Liver (tissue), 9 donors: ENCODE measurements around the gene GNG4. TPM values are rescaled to one million over a fixed set of nuclear protein-coding genes. Genes with fewer than 3 reads are reported as not detected.

Experiments used
- DNase-seq: peaks from one replicate; pipeline ENCODE4 v3.0.0-alpha.2; 2017; ENCODE audit warnings: low spot score
- H3K27ac ChIP-seq, 2 donors: one replicate each; pipeline ENCODE4 v1.7.0; 2013; ENCODE audit warnings: inconsistent platforms in 2 of 2, low read length in 2 of 2, control low read depth in 1 of 2, low read depth in 1 of 2, mild to moderate bottlenecking in 1 of 2
- H3K27me3 ChIP-seq, 4 donors: one replicate each; pipeline versions ENCODE4 v1.6.1 to v1.7.0; 2013; ENCODE audit warnings: low read length in 3 of 4, inconsistent platforms in 1 of 4, mild to moderate bottlenecking in 1 of 4, moderate library complexity in 1 of 4; ENCODE audit not compliant: control insufficient read depth in 4 of 4, insufficient read depth in 4 of 4
- H3K36me3 ChIP-seq, 4 donors: one replicate each; pipeline versions ENCODE4 v1.6.1 to v1.7.0; 2013; ENCODE audit warnings: low read length in 3 of 4, mild to moderate bottlenecking in 3 of 4, low read depth in 1 of 4, moderate library complexity in 1 of 4; ENCODE audit not compliant: control insufficient read depth in 4 of 4, insufficient read depth in 3 of 4
- H3K4me1 ChIP-seq, 4 donors: one replicate each; pipeline versions ENCODE4 v1.6.1 to v1.7.0; 2013; ENCODE audit warnings: low read length in 3 of 4, mild to moderate bottlenecking in 3 of 4, moderate library complexity in 1 of 4; ENCODE audit not compliant: control insufficient read depth in 4 of 4, insufficient read depth in 4 of 4
- H3K4me3 ChIP-seq, 3 donors: one replicate each; pipeline versions ENCODE4 v1.6.1 to v1.7.0; 2013; ENCODE audit warnings: low read length in 3 of 3, control low read depth in 1 of 3, low read depth in 1 of 3, mild to moderate bottlenecking in 1 of 3
- H3K9ac ChIP-seq, 2 donors: one replicate each; pipeline ENCODE4 v1.7.0; 2013; ENCODE audit warnings: low read length in 2 of 2, mild to moderate bottlenecking in 2 of 2, moderate library complexity in 2 of 2, control low read depth in 1 of 2, low read depth in 1 of 2
- H3K9me3 ChIP-seq, 4 donors: one replicate each; pipeline versions ENCODE4 v1.6.1 to v1.7.0; 2013; ENCODE audit warnings: low read length in 3 of 4; ENCODE audit not compliant: control insufficient read depth in 4 of 4
- EGR1 ChIP-seq, 2 donors: IDR thresholded peaks; 2 replicates each; pipeline ENCODE4 v1.6.1; 2016 to 2018; ENCODE audit warnings: antibody characterized with exemption in 2 of 2, low read depth in 2 of 2
- FOXA1 ChIP-seq: IDR thresholded peaks from 2 replicates; pipeline ENCODE4 v1.6.1; 2016; ENCODE audit warnings: antibody characterized with exemption
- FOXA2 ChIP-seq: IDR thresholded peaks from 2 replicates; pipeline ENCODE4 v1.6.1; 2016; ENCODE audit warnings: antibody characterized with exemption
- GABPA ChIP-seq, 2 donors: IDR thresholded peaks in 1 of 2; conservative IDR thresholded peaks in 1 of 2; 2 replicates each; pipeline ENCODE4 v1.6.1; 2016; ENCODE audit warnings: antibody characterized with exemption in 2 of 2, mild to moderate bottlenecking in 1 of 2, moderate library complexity in 1 of 2
- HNF4A ChIP-seq, 2 donors: conservative IDR thresholded peaks; 2 replicates each; pipeline ENCODE4 v1.6.1; 2016; ENCODE audit warnings: antibody characterized with exemption in 2 of 2, mild to moderate bottlenecking in 2 of 2
- HNF4G ChIP-seq: IDR thresholded peaks from 2 replicates; pipeline ENCODE4 v1.6.1; 2016; ENCODE audit warnings: antibody characterized with exemption
- JUND ChIP-seq, 2 donors: IDR thresholded peaks; 2 replicates each; pipeline ENCODE4 v1.6.1; 2016; ENCODE audit warnings: antibody characterized with exemption in 2 of 2
- NR2F2 ChIP-seq: IDR thresholded peaks from 2 replicates; pipeline ENCODE4 v1.6.1; 2016; ENCODE audit warnings: antibody characterized with exemption
- RAD21 ChIP-seq, 2 donors: IDR thresholded peaks; 2 replicates each; pipeline ENCODE4 v1.6.1; 2016; ENCODE audit warnings: antibody characterized with exemption in 2 of 2, mild to moderate bottlenecking in 2 of 2
- RXRA ChIP-seq, 2 donors: IDR thresholded peaks; 2 replicates each; pipeline ENCODE4 v1.6.1; 2017 to 2018; ENCODE audit warnings: antibody characterized with exemption in 2 of 2, mild to moderate bottlenecking in 1 of 2
- SP1 ChIP-seq: IDR thresholded peaks from 2 replicates; pipeline ENCODE4 v1.6.1; 2018; ENCODE audit warnings: antibody characterized with exemption, mild to moderate bottlenecking
- TAF1 ChIP-seq: conservative IDR thresholded peaks from 2 replicates; pipeline ENCODE4 v1.6.1; 2016; ENCODE audit warnings: antibody characterized with exemption, mild to moderate bottlenecking
- YY1 ChIP-seq: IDR thresholded peaks from 2 replicates; pipeline ENCODE4 v1.6.1; 2016; ENCODE audit warnings: antibody characterized with exemption, mild to moderate bottlenecking
- ZBTB33 ChIP-seq: IDR thresholded peaks from 2 replicates; pipeline ENCODE4 v1.6.1; 2016; ENCODE audit warnings: antibody characterized with exemption
- WGBS: extraction: QIAGEN DNeasy Blood & Tissue Kit; methylation state at CpG from one replicate; pipeline ENCODE4 v1.1.7; 2013; 5-methylcytosine and 5-hydroxymethylcytosine counted together
- polyA plus RNA-seq, 2 donors: library from polyadenylated mRNA; stranded (reverse) in 1 of 2; unstranded in 1 of 2; fragments of 200-250 nt in 1 of 2; fragments of >200 nt in 1 of 2; fragmentation: Nextera tagmentation in 1 of 2; extraction: Ambion mirVana in 1 of 2; gene quantifications; one replicate each; pipeline versions ENCODE4 v1.2.1 to v1.2.3, GENCODE V29; 2013 to 2015
- total RNA-seq, 2 donors: library from RNA; depleted of rRNA; stranded (reverse); fragments of >200 nt; gene quantifications; one replicate each; pipeline ENCODE4 v1.2.3, GENCODE V29; 2014
- TF ChIP-seq, protein P1 (sequence below): IDR thresholded peaks from 2 replicates; pipeline ENCODE4 v1.6.1; 2016; ENCODE audit warnings: antibody characterized with exemption
- TF ChIP-seq, protein P2 (sequence below): fragments of 150-350 bp; IDR thresholded peaks from 2 replicates; pipeline ENCODE4 v1.5.1; 2017; ENCODE audit warnings: improper control_type of control experiment, low read depth, low read length; ENCODE audit not compliant: missing input control
- TF ChIP-seq, protein P3 (sequence below): IDR thresholded peaks from 2 replicates; pipeline ENCODE4 v1.6.1; 2016; ENCODE audit warnings: antibody characterized with exemption
- donor health status: healthy.
- donor health status: healthy.
- donor health status: healthy.
- donor health status: healthy.
- donor health status: healthy.

GNG4 gene
- total and polyA plus RNA-seq, 4 donors, result 0.65 TPM; not detected in 3

DNA sequence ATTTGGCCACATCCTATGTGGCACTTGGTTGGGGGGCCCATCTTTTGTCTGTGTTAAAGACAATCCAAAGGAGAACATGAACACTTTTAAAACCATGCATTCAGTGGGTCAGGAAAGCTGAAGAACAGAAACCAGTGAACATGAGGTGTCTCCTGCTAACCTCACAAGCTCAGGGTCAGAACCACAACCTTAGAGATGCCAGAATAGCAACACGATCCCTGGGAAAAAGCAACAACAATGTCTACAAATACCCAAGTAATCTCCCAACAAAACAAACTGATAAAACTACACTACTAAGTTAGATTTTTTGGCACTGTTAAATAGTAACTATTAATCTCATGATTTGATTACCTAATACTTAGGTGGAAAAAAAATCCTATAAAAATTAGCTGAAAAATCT, 34.1 kb upstream of the GNG4 start:
- Histone ChIP-seq H3K27me3 (no peaks in the 10 kb centered on the region), H3K36me3 (peaks cover 0 to 19% (median 13%) of the 10 kb centered on the region in 4 donors), H3K27ac (no peak overlapping the region), H3K4me1 (no peaks in the 10 kb centered on the region), H3K9me3 (no peaks in the 10 kb centered on the region), H3K4me3 (no peak overlapping the region), H3K9ac (no peak overlapping the region)
- no peak for TF ChIP-seq RXRA (IDR thresholded peaks at IDR 0.05)
- TF ChIP-seq NR2F2, result no peak
- TF ChIP-seq, protein P1, sequence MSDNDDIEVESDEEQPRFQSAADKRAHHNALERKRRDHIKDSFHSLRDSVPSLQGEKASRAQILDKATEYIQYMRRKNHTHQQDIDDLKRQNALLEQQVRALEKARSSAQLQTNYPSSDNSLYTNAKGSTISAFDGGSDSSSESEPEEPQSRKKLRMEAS, result no peak
- TF ChIP-seq JUND (IDR thresholded peaks at IDR 0.05), result no peak
- no peak for TF ChIP-seq RAD21 (IDR thresholded peaks at IDR 0.05)
- no peak for TF ChIP-seq SP1
- TF ChIP-seq TAF1, result no peak
- TF ChIP-seq HNF4G, result no peak
- TF ChIP-seq, protein P2, sequence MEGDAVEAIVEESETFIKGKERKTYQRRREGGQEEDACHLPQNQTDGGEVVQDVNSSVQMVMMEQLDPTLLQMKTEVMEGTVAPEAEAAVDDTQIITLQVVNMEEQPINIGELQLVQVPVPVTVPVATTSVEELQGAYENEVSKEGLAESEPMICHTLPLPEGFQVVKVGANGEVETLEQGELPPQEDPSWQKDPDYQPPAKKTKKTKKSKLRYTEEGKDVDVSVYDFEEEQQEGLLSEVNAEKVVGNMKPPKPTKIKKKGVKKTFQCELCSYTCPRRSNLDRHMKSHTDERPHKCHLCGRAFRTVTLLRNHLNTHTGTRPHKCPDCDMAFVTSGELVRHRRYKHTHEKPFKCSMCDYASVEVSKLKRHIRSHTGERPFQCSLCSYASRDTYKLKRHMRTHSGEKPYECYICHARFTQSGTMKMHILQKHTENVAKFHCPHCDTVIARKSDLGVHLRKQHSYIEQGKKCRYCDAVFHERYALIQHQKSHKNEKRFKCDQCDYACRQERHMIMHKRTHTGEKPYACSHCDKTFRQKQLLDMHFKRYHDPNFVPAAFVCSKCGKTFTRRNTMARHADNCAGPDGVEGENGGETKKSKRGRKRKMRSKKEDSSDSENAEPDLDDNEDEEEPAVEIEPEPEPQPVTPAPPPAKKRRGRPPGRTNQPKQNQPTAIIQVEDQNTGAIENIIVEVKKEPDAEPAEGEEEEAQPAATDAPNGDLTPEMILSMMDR, result no peak
- no peak for TF ChIP-seq FOXA1
- no peak for TF ChIP-seq EGR1 (IDR thresholded peaks at IDR 0.05; ENCODE audit: low read depth in 2 of 2)
- TF ChIP-seq, protein P3, sequence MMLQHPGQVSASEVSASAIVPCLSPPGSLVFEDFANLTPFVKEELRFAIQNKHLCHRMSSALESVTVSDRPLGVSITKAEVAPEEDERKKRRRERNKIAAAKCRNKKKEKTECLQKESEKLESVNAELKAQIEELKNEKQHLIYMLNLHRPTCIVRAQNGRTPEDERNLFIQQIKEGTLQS, result no peak
- TF ChIP-seq HNF4A (conservative IDR thresholded peaks at IDR 0.05), result no peak
- TF ChIP-seq ZBTB33, result no peak
- WGBS, result 96% methylated on average over 1 of the region's 1 CpG
- DNase-seq, result no peak

- H3K27ac ChIP-seq, result no peak overlapping the region
- over 99% methylated on average over 3 of the region's 3 CpGs for WGBS
- H3K27me3 ChIP-seq, result no peaks in the 10 kb centered on the region
- no peak overlapping the region for H3K4me3 ChIP-seq
- no peak for DNase-seq
- no peaks in the 10 kb centered on the region for H3K4me1 ChIP-seq
- TF ChIP-seq RAD21 (IDR thresholded peaks at IDR 0.05), result no peak
- no peak for TF ChIP-seq YY1
- no peak for TF ChIP-seq GABPA (IDR thresholded peaks at IDR 0.05 in 1 of 2, conservative IDR thresholded peaks at IDR 0.05 in 1 of 2)
- TF ChIP-seq, protein P1, result no peak
- TF ChIP-seq, protein P2, result no peak
- no peak for TF ChIP-seq FOXA2
- TF ChIP-seq HNF4G, result no peak
- TF ChIP-seq NR2F2, result no peak
- TF ChIP-seq HNF4A (conservative IDR thresholded peaks at IDR 0.05), result no peak
- TF ChIP-seq JUND (IDR thresholded peaks at IDR 0.05), result no peak
- no peak for TF ChIP-seq SP1
- TF ChIP-seq ZBTB33, result no peak
- no peak for TF ChIP-seq RXRA (IDR thresholded peaks at IDR 0.05)
- H3K9ac ChIP-seq, result no peak overlapping the region
- no peaks in the 10 kb centered on the region for H3K9me3 ChIP-seq
- H3K36me3 ChIP-seq, result peaks cover 0 to 19% (median 14%) of the 10 kb centered on the region in 4 donors
These were observed 32.6 kb upstream of the GNG4 start for GRCh38 chr1:235682216-235682615.
